Measurements from ENCODE around the gene SNPH. TPM values are rescaled to one million over a fixed set of nuclear protein-coding genes. Genes with fewer than 3 reads are reported as not detected.

The SNPH gene
- total and polyA plus RNA-seq, 4 donors, result 1.2 to 3.3 (median 2.1) TPM

- peaks cover 0 to 3% (median 0%) of the 10 kb centered on the region in 5 donors for H3K4me1 ChIP-seq (ENCODE audit: control insufficient read depth in 5 of 5, insufficient read depth in 5 of 5, low read length in 5 of 5)
- no peak overlapping the region for H3K9ac ChIP-seq (ENCODE audit: insufficient read depth in 1 of 2, low read length in 2 of 2)
- 92 to 94% methylated on average over 14 of the region's 14 CpGs for WGBS, 2 donors
- no peaks in the 10 kb centered on the region for H3K27me3 ChIP-seq (ENCODE audit: control insufficient read depth in 3 of 3, insufficient read depth in 3 of 3, low read length in 2 of 3)
- H3K4me3 ChIP-seq, result no peak overlapping the region
- H3K27ac ChIP-seq (ENCODE audit: low read depth in 1 of 2, low read length in 1 of 2), result no peak overlapping the region
- DNase-seq, result no peak
- no peaks in the 10 kb centered on the region for H3K36me3 ChIP-seq (ENCODE audit: control insufficient read depth in 4 of 4, insufficient read depth in 4 of 4, low read length in 4 of 4)
- no peak for ATAC-seq (ENCODE audit: insufficient read depth, low FRiP score)
- H3K9me3 ChIP-seq (ENCODE audit: control insufficient read depth in 4 of 4, insufficient read depth in 3 of 4, low read length in 3 of 4), result peaks cover 0 to 2% (median 0%) of the 10 kb centered on the region in 4 donors
- no peak for TF ChIP-seq CTCF (IDR thresholded peaks at IDR 0.05; ENCODE audit: control extremely low read depth, extremely low read depth)
Observed at GRCh38 chr20:1274485-1275311, 8.6 kb downstream of the SNPH start.

GRCh38 chr20:1275919-1276318, 9.8 kb downstream of the SNPH start:
- ATAC-seq (ENCODE audit: insufficient read depth, low FRiP score) (no peak), DNase-seq (no peak)
- Histone ChIP-seq H3K9me3 (ENCODE audit: control insufficient read depth in 4 of 4, insufficient read depth in 3 of 4, low read length in 3 of 4) (peaks cover 0 to 2% (median 0%) of the 10 kb centered on the region in 4 donors), H3K4me3 (no peak overlapping the region), H3K9ac (ENCODE audit: insufficient read depth in 1 of 2, low read length in 2 of 2) (no peak overlapping the region), H3K36me3 (ENCODE audit: control insufficient read depth in 4 of 4, insufficient read depth in 4 of 4, low read length in 4 of 4) (no peaks in the 10 kb centered on the region), H3K27me3 (ENCODE audit: control insufficient read depth in 3 of 3, insufficient read depth in 3 of 3, low read length in 2 of 3) (no peaks in the 10 kb centered on the region), H3K4me1 (ENCODE audit: control insufficient read depth in 5 of 5, insufficient read depth in 5 of 5, low read length in 5 of 5) (peaks cover 0 to 10% (median 0%) of the 10 kb centered on the region in 5 donors), H3K27ac (ENCODE audit: low read depth in 1 of 2, low read length in 1 of 2) (no peak overlapping the region)
- TF ChIP-seq CTCF (IDR thresholded peaks at IDR 0.05; ENCODE audit: control extremely low read depth, extremely low read depth), result no peak
- WGBS, 2 donors, result 86 to 97% methylated on average over 2 of the region's 2 CpGs

GRCh38 chr20:1277529-1278322, 11.6 kb downstream of the SNPH start:
- Histone ChIP-seq H3K27me3 (ENCODE audit: control insufficient read depth in 3 of 3, insufficient read depth in 3 of 3, low read length in 2 of 3) (no peaks in the 10 kb centered on the region), H3K9me3 (ENCODE audit: control insufficient read depth in 4 of 4, insufficient read depth in 3 of 4, low read length in 3 of 4) (peaks cover 0 to 2% (median 0%) of the 10 kb centered on the region in 4 donors), H3K27ac (ENCODE audit: low read depth in 1 of 2, low read length in 1 of 2) (peak overlapping the region in 1 of 2 donors; percentile 15), H3K4me3 (no peak overlapping the region), H3K4me1 (ENCODE audit: control insufficient read depth in 5 of 5, insufficient read depth in 5 of 5, low read length in 5 of 5) (peaks cover 0 to 13% (median 0%) of the 10 kb centered on the region in 5 donors), H3K36me3 (ENCODE audit: control insufficient read depth in 4 of 4, insufficient read depth in 4 of 4, low read length in 4 of 4) (no peaks in the 10 kb centered on the region), H3K9ac (ENCODE audit: insufficient read depth in 1 of 2, low read length in 2 of 2) (no peak overlapping the region)
- WGBS, 2 donors, result 95% methylated on average over 8 of the region's 8 CpGs
- no peak for ATAC-seq (ENCODE audit: insufficient read depth, low FRiP score)
- no peak for TF ChIP-seq CTCF (IDR thresholded peaks at IDR 0.05; ENCODE audit: control extremely low read depth, extremely low read depth)
- no peak for DNase-seq
